Stimulated activated CD4-positive, alpha-beta T cell treated with anti-CD3 and anti-CD28 coated beads, Interleukin-1b, Interleukin-23, amount 100 ng/mL, for 4 hours (primary cell): Measurements from ENCODE around the gene MAP3K20.
"Not testable (repeated sequence)": the region's sequence is repeated elsewhere in the genome, so short reads cannot be mapped to it uniquely, and the experiment has no call there.

Experiments used
- DNase-seq, 2 donors: peaks; one replicate each; pipeline ENCODE4 v3.0.0-alpha.2; 2020; ENCODE audit warnings: low read depth in 2 of 2

The MAP3K20 gene

DNA sequence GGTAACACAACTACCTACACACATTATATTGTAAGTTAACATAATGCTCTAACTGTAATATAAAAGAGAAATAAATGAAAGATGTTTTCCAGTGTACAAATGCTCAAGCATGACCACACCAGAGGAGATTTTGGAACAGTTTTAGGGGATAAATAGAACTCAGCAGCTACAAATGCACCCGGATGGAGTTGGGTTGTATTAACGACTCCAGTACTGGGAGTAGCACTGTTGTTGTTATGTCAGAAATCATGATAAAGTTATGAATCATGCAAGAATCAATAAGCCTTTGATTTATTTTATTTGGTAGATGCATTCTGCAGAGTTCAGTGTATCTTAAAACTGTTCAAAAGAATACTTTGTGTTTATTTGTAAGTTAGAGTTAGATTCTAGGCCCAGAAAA, 126.9 kb downstream of the MAP3K20 start:
- DNase-seq: no peak

GRCh38 chr2:173204316-173204715, 128.7 kb downstream of the MAP3K20 start:
- no peak for DNase-seq

GRCh38 chr2:173205375-173205774, 129.7 kb downstream of the MAP3K20 start:
- no peak for DNase-seq

DNA sequence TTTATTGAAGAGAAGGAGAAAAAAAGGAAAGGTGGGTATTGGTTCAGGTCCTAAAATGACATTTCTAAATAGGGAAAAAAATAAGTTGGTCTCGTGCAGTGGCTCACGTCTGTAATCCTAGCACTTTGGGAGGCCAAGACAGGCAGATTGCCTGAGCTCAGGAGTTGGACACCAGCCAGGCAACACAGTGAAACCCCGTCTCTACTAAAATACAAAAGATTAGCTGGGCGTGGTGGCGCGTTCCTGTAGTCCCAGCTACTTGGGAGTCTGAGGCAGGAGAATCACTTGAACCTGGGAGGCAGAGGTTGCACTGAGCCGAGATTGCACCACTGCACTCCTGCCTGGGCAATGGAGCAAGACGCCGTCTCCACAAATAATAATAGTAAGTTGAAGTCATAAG, 131.5 kb downstream of the MAP3K20 start:
- DNase-seq: not testable (repeated sequence)

GRCh38 chr2:173210270-173211196, 134.9 kb downstream of the MAP3K20 start:
- peak; percentile 7 to 26 for DNase-seq

DNA sequence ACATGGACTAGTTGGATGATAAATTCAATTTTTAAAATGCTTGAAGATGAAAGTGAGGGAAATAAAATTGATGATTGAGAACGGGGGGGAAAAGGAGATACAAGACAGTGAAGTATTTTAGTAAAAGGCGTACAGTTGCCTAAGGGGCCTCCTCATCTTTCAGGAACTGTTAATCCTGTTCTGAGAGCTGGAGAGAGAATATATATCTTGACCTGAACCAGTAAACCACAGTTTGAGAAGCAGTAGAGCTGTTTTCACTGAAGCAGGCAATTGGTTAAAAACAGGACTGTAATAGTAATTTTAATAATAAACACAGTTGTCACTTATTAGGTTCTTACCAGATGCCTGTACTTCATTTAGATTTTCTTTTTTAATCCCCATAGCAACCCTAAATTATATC, 137.5 kb downstream of the MAP3K20 start:
- DNase-seq: no peak

DNA sequence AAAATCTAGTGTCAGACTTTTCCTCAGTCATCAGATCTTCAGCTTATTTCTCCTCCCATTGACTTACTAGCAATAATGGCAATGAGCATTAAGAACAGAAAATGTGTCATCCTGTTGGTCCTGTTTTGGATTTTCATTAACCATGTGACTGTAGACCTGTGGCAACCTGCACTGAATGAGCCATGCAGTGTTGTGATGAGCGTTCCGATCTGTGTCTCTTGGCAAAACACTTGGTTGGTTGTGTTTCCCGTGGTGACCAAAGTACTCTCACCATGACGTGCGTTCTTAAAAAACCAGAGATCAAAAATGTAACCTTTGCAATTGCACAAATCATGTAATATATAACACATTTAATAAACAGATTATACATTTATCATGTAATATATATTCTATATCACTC, 138.6 kb downstream of the MAP3K20 start:
- no peak for DNase-seq

GRCh38 chr2:173215316-173215715, 139.7 kb downstream of the MAP3K20 start:
- no peak for DNase-seq

DNA sequence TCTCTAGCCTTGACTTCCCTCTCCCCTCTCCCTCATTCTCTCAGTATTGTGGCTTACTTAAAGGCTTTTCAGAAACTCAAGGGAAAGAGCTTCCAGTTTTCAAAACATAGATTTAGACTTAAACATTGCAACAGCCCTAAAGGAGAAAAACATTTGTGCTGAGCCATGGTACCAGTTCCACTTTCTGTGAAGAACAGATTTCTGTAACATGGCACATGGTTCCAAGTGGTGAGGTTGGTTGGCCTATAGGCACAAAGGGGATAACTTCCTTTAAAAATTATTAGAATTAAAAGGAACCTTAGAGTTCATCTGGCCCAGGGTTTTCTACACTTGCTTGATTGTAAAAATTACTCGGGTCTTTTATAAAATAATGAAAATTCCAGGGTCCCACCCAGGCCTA, 140.4 kb downstream of the MAP3K20 start:
- DNase-seq: no peak

DNA sequence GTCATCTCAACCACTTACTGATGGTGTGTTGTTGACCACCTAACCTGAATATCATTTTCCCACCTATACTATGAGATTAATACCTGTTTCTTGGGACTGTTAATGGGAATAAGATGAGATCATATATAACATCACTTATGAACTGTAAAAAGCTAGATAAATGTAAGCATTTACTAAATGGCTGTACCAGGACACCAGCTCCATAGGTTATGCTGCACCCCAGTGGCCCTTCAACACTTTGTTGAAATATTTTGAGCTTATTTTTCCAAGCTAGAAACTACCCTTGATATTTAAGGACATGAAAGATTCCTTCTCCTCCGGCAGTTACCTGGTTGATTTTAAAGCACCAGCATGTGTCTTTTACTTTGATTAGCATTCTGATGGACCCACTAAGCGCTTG, 141.0 kb downstream of the MAP3K20 start:
- no peak for DNase-seq

GRCh38 chr2:173217116-173217840, 141.6 kb downstream of the MAP3K20 start:
- no peak for DNase-seq

DNA sequence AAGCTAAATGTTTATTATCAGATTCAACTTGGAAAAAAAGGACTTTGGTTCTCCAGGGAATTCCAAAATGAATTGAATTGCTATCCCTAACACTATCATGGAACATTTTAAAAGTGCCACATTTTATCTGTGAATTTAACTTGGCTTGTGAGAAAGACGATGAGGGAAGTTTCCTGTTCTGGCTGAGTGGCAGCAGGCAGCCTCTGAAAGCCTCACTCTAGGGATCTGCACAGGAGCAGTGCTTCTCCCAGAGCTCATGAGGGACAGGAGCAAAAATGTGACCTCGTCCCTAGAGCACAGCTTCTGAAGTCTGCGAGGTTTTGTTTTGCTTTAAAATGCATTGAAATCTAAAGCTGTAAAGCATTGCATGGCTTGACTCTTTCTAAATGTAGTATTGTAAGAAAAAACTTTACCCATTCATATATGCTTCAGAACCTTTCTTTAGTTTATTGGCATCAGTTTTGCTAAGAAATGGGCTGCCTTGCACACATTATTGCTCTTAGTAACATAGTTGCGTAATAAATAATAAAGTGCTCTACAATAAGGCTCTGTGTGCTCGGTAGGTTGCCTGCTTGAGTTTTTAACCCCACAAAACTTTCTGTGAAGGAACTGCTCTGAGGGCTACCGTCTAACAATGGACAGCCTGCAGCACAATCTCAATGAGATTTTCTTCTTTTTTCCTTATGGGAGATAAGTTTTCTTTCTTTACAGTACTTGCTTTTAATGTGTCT, 142.8 kb downstream of the MAP3K20 start:
- no peak for DNase-seq

DNA sequence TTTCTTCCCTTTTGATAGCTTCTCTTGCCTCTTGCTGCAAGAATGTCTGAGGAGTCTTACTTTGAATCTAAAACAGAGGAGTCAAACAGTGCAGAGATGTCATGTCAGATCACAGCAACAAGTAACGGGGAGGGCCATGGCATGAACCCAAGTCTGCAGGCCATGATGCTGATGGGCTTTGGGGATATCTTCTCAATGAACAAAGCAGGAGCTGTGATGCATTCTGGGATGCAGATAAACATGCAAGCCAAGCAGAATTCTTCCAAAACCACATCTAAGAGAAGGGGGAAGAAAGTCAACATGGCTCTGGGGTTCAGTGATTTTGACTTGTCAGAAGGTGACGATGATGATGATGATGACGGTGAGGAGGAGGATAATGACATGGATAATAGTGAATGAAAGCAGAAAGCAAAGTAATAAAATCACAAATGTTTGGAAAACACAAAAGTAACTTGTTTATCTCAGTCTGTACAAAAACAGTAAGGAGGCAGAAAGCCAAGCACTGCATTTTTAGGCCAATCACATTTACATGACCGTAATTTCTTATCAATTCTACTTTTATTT, 145.6 kb downstream of the MAP3K20 start:
- no peak for DNase-seq

- DNase-seq: no peak
Observed at GRCh38 chr2:173221937-173222594, 146.4 kb downstream of the MAP3K20 start.

DNA sequence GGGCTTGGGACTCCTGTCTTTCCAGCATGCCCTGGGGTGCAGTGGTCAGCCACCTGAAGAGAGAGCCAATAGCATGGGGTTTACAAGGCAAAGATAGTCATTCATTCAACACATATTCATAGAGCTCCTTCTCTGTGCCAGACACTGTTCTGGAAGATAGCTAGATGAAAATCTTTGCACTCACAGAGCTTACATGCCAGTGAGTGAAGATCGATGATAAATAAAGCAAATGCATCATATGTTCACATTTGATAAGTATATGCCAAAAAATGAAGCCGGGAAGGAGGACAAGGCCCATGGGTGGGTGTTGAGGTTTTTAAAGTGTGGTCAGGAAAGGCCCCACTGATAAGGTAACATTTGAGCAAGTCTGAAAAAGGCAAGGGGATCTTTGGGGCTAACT, 148.2 kb downstream of the MAP3K20 start:
- DNase-seq: no peak

DNA sequence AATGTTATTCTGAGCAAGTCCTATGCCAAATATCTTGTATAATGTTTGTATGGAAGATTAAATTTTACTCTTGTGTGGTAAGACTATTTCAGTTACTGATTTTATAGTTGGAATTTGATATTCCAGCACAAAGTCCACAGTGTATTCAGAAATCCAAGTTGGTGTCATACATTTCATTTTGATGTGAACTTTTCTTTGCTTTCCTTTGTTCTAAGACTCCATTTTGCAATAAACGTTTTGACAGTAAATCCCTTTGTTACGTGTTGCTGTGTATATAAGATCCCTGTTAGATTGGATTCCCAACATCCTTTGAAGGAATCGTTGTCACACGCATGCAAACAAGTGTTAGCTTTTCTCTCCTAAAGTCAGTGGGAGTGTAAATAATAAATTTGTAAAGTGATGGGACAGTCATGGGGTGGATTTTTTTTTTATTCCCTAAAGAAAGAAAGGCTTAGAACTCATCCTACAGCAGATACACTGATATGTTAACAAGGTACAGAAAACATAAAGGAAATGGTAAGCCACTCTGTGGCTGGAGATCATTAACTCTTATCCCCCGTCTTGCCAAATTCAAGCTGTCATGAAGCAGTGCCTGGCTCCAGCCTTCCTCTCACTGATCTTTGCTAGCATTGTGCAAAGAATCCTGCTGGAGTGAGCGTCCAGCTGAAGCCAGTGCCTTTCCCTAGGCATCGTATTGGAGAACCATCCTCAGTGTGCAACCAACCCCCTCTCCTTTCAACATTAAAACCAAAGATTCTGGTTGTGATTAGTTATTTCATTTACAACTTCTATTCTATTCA, 151.5 kb downstream of the MAP3K20 start:
- DNase-seq: no peak

- DNase-seq: no peak
Observed at GRCh38 chr2:173229086-173229485, 153.4 kb downstream of the MAP3K20 start.

DNA sequence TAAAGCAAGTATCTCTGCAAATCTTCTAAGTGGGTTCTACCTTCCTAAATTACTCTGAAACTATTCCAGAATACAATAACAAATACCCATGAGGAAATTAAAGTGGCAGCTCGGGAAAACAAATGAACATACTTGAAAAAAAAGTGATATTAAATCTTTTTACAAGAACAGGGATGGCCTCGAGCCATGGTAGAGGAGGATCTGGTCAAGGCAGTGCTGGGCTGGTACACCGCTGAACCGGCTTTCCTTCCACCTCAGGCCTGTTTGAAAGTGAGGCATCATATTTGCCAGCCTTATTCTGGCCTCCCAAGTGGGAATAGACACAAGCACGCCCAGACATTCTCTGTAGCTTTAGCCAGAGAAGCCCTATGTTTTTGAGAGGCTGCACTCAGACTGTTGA, 154.5 kb downstream of the MAP3K20 start:
- DNase-seq: no peak

DNA sequence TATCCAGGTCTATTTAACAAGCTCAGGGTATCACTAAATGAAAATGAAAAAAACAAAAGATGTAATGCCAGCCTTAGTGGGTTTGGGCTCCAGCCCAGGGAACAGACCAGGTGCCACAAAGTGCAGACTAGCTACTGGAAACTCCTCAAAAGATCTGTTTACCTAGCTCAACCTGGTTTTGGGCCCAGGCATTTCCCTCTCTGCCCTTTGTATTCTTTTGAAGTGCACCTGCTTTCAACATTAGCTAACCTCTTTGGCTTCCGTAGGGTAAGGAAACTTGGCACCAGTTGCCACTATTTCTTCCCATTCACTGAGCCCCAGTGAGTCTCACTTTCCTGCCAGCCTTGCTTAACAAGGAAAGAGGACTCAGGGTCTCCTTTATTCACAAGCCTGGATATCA, 155.4 kb downstream of the MAP3K20 start:
- no peak for DNase-seq

DNA sequence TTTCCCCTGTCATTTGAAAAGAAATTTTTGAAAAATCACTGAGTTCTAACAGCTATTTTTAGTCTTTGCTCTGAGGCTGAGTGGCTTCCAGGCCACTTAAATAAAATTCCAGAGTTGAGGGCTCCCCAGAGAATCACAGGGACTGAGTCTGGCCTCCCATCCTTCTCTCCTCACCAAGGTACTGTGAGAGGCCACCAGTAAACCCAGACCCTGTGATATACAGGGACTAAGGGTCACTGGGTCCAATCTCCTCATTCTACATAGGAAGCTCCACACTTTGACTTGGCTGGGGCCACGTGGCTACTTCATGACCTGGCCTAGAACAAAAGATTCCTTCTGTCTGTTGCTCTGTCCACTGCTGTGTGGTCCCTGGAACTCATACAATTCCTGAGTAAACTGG, 155.8 kb downstream of the MAP3K20 start:
- DNase-seq: no peak
